GM20431 (cell line): ENCODE data around the gene ITGAD.

Experiments
- in situ Hi-C: fragments of 300-500 bp; cut with MseI, MboI; formaldehyde crosslinking; loops from one replicate; pipeline ENCODE4 v1.15.0; 2020; ENCODE audit warnings: low sequenced_read_pairs; ENCODE audit not compliant: unreplicated experiment

ITGAD gene

DNA sequence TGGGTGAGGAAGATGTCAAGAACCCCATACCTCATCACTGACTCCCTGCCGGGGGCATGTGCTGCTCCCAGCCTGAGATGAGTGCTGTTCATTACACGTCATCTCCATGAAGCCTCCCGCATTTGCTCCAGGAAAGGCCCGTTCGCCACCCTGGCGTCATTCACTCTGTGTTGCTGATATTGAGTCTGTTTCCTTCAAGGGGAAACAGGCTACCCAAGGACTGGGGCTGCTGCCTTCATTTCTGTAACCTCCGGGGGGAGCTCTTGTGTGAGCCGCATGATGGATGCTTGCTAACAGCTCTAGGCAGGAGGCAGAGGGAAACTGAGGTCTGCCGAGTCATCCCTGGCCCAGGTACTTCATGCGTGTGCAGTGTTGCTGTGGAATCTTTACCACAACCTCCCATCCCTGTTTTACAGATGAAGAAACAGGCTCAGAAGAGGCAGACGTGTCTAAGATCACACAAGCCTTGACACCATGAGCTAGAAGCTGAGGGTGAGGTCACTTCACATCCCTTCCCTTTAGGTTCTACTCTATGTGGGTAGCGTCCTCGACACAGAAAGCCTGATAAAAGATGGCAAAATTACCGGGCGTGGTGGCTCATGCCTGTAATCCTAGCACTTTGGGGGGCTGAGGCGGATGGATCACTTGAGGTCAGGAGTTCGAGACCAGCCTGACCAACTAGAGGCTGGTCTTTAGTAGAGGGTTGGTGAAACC, 62.6 kb downstream of the ITGAD start:
- in situ Hi-C loops = no loop called here

DNA sequence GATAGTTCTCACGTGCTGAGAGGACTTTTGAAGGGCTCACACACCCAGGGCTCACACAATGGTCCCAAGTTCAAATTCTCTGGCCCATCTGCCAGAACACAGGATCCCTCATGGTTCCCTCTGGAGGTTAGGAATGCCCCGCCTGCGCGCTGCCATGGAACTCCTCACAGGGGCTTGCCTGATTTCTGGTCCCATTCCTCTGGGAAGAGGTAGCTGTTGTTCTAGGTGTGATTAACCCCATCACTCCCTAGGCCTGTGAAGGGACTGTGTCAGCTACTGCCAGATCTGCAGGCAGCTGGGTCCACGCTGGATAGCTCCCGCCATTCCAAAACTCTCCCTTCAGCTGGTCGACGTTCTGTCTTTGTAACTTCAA, 63.8 kb downstream of the ITGAD start:
- in situ Hi-C loops = no loop called here

DNA sequence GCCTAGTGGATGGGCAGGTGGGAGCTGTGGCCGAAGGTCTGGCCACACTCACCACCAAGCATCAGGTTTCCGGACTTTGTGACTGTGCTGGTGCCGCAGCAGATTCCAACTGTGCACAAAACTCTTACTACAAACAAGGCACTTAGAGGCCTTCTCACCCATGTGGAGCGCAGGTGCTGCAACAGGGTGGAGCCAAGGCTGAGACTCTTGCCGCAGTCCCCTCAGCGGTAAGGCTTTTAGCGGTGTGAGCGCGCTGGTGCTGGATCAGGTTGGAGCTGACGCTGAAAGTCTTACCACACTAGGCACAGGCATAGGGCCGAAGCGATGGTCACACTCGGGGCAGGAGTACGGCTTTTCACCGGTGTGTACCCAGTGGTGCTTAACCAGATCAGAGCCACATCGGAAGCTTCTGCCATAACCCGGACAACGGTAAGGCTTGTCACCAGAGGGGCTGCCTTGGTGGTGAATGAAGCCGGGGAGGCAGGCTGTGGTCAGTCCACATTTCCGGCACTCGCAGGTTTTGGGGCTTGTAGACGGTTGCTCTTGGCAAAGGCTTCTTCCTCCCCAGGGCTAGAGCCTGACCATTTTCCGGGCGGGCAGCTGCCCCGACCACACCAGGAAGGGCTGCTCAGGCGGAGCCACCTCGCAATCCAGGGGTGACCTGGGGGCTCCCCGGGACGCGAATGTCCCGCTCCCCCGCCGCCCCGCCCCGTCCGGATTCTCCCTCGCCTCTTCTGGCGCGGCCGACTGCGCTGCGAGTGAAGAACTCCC, 65.1 kb downstream of the ITGAD start:
- in situ Hi-C loops = no loop called here

DNA sequence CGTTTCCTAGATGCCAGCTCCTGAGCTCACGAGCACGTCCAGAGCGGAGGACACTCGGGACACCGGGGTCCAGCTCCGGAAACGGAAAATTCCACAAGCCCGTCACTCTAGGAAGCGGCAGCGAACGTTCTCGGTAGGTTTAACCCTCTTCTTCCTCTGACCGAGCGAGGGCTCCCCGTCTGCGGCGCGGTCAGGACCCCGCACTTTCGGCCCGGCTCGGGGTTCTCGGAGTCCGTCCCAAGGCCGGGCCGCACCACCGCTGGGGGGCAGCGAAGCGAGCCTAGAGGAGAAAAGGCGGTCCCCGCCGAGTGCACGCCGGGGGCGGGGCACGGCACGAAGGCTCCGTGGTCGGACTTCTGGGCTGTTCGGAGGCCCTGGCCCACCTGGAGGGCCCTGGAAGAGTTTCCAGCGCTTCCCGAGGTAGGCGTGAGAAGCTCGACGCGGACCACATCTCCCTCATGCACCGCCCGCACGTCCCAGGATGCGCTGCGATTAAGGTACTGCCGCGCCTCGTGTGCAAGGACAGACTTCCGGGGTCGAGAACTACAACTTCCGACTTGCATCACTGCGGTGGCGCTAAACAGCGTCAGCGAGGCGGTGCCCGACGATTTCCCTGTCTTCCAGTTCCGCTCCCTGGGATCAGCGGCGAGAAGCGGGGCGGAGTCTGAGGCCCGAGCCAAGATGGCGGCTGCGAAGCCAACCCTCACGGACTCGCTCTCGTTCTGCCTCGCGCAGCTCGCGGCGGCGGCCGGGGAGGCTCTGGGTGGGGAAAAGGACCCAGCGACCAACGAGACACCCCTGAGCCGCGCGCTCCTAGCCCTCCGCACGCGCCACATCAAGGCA, 65.9 kb downstream of the ITGAD start, which contains the start of gene ARMC5:
ARMC5 (plus strand) TSS at position 658 of the 843 bp plus-strand sequence; CDS start at position 682, 24 bp downstream.
- in situ Hi-C loops = no loop called here

DNA sequence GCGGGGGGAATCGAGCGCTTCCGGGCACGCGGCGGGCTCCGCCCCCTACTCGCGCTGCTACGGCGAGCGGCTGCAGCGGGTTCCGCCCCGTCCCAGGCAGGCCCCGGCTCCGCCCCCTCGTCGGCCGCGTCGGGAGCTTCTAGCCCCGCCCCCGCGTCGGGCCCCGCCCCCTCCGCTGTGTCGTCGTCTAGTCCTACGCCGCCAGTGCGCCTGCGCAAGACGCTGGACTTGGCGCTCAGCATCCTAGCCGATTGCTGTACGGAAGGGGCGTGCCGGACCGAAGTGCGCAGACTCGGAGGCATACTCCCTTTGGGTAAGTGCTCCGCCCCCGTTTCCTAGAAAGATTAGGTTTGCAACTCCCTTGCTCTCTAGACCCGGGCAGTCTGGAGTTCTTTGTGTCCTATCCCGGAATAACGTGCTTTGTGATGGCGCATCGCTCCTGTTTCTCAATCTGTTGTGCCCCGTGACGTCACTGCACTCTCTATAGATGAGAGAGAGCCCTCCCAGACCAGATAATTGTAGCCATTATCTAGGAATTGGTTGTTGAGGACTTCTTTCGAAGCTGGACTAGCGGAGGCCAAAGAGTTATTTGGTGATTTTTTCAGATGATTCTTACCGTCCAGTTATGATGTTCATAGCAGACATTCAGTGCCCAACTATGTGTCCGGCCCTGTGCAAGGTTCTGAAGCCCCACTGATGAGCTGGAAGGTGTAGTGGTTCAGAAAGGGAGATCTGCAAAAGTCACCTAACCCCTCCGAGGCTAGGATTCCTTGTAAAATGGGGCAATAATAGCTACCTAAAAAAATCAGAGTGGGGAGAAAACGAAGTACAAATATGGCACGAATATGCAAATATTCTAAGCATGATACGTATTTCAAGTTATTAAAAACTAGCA, 66.8 kb downstream of the ITGAD start:
- in situ Hi-C loops = no loop called here

DNA sequence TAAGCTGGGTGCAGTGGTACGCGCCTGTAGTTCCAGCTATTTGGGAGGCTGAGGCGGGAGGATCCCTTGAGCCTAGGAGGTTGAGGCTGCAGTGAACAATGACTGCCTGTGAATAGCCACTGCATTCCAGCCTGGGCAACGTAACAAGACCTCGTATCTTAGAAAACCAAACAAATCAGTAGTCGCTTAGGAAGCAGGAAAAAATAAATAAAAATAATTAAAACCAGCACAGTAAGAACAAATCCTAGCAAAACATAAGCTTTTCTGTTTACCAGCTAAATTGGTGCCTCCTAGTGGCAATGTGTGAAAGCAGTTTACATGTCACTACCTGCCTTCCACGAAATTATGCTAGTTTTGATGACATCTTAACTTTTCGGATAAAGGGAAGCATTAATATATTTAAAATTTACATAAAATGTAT, 67.5 kb downstream of the ITGAD start:
- in situ Hi-C loops = no loop called here

DNA sequence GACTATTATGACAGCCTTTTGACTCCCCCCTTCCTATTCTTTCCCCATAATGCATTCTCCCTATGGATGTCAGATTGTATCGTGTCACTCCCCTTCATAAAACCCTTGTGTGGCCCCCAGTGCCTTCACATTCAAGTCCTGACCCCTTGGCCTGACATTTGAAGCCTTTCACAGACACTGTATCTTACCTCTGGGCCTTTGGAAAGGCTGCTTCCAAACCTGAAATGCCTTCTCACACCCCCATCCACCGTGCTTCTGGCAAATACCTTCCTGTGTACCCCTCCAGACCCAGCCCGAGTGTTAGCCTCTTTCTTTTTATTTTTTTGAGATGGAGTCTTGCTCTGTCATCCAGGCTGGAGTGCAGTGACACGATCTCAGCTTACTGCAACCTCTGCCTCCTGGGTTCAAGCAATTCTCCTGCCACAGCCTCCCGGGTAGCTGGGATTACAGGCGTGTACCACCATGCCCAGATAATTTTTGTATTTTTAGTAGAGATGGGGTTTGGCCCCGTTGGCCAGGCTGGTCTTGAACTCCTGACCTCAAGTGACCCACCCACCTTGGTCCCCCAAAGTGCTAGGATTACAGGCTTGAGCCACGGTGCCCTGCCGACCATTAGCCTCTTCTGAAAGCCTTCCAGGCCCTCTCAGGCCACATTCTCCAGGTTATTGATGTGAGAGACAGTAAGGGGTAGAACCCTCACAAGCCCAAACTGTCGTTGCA, 68.2 kb downstream of the ITGAD start:
- in situ Hi-C loops = no loop called here

DNA sequence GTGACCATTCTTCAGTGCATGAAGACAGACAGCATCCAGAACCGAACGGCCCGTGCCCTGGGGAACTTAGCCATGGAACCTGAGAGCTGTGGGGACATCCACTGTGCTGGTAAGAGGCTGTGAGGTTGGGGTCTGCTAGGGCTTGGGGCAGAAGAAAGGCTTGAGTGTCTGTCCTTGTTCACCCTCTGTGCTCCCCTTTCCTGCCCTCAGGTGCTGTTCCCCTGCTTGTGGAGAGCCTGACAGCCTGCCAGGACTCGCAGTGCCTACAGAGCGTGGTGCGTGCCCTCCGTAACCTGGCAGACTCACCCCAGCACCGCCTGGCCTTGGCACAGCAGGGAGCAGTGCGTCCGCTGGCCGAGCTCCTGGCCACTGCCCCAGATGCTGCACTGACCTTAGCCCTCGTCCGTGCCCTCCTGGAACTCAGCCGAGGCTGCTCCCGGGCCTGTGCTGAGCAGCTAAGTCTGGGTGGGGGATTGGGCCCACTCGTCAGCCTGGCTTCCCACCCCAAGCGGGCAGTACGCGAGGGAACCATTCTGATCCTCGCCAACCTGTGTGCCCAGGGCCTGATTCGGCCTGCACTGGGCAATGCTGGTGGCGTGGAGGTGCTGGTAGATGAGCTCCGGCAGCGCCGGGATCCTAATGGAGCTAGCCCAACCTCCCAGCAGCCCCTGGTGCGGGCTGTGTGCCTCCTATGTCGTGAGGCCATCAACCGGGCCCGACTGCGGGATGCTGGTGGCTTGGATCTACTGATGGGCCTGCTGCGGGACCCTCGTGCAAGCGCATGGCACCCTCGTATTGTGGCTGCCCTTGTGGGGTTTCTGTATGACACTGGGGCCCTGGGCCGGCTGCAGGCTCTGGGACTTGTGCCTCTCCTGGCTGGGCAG, 69.0 kb downstream of the ITGAD start:
- in situ Hi-C loops = no loop called here

DNA sequence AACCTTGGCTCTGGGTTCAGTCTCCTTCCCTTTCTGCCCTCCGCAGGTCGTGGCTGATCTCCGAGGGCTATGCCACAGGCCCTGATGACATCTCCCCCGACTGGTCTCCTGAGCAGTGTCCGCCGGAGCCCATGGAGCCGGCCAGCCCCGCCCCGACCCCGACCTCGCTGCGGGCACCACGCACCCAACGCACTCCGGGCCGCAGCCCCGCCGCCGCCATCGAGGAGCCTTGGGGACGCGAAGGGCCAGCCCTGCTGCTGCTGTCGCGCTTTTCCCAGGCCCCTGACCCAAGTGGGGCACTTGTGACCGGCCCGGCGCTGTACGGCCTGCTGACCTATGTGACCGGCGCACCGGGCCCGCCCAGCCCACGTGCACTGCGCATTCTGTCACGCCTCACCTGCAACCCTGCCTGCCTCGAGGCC, 71.2 kb downstream of the ITGAD start:
- in situ Hi-C loops = no loop called here

DNA sequence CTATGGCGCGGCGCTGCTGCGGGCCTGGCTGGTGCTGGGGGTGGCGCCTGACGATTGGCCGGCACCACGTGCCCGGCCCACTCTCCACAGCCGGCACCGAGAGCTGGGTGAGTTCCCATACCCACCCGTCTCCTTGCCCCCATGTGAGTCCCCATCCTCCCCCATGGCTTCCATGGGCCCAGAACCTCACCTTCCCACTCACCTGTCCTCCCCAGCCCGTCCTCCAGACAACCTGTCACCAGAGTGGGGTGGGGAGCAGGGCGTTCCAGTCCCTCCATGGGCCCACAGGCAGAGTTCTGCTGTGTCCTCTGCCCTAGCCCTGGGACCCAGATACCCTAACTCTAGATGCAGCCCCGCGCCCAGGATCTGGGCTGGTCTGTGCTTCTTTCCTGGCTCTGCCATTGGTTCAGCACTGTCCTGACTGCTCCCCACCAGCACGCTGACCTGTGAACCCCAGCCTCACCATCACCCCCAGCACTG, 71.7 kb downstream of the ITGAD start:
- in situ Hi-C loops = no loop called here

DNA sequence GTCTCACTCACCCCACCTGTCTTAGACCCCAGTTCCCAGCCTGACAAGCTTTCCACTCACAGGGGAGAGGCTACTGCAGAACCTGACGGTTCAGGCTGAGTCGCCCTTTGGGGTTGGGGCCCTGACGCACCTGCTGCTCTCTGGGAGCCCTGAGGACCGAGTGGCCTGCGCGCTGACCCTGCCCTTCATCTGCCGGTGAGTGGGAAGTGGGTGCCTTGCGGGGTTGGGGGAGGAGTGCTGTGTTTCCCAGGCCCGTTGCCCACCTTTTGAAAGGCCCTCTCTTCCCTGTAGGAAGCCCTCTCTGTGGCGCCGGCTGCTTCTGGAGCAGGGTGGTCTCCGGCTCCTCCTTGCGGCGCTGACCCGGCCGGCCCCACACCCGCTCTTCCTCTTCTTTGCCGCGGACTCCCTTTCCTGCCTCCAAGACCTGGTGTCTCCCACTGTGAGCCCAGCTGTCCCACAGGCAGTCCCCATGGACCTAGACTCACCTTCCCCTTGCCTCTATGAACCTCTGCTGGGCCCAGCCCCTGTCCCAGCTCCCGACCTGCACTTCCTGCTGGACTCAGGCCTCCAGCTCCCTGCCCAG, 72.7 kb downstream of the ITGAD start:
- in situ Hi-C loops = no loop called here

DNA sequence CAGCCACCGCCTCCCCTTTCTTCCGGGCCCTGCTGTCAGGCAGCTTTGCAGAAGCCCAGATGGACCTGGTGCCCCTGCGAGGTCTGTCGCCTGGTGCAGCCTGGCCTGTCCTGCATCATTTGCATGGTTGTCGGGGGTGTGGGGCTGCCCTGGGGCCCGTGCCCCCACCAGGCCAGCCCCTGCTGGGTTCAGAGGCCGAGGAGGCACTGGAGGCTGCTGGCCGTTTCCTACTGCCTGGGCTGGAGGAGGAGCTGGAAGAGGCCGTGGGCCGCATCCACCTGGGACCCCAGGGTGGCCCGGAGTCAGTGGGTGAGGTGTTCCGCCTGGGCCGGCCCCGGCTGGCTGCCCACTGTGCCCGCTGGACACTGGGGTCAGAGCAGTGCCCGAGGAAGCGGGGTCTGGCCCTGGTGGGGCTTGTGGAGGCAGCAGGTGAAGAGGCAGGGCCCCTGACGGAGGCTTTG, 73.3 kb downstream of the ITGAD start:
- in situ Hi-C loops = no loop called here

DNA sequence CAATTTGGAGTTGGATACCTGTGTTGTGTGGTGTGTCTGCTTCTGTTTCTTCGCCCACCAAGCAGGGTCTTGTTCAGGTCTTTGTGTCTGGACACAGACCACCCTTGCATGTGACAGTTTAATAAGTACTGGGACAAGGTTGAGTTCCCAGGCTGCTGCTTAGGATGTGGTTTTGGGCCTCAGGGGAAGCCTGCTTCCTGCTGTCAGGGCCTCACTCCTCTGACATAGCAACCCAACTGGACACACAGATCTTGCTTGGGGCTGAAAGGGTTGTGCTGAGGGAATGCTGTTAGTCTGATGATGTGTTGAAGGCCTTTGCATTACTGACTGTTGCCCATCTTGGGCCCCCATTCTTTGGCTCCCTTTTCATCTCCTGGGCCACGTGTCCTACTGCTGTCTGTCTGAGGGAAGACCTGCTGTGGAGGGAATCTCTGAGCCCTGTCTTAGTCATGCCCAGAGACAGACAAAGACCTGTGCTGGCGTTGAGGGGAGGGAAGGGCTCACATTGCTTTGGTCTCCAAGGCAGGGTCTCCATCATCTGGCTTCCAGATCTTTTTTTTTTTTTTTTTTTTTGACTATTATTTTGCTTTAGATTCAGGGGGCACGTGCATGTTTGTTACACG, 74.1 kb downstream of the ITGAD start:
- in situ Hi-C loops = no loop called here

DNA sequence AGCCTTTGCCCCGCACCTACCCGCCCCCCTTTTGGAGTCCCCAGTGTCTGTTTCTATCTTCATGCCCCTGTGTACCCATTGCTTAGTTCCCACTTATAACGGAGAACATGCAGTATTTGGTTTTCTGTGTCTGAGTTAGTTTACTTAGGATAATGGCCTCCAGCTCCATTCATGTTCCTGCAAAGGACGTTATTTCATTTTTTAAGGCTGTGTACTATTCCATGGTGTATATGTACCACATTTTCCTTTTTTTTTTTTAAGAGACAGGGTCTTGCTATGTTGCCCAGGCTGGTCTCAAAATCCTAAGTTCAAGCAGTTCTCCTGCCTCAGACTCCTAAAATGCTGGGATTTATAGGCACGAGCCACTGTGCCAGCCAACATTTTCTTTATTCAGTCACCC, 74.7 kb downstream of the ITGAD start:
- in situ Hi-C loops = no loop called here

DNA sequence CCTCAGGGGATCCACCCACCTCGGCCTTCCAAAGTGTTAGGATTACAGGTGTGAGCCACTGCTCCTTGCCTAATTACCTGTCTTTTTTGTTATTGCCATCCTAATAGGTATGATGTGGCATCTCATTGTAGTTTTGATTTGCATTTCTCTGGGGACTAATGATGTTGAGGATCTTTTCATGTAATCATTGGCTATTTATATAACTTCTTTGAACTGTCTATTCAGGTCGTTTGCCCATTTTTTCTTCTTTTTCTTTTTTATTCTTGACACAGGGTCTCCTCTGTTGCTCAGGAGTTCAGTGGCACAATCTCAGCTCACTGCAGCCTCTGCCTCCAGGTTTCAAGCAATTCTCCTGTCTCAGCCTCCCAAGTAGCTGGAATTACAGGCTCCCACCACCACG, 77.5 kb downstream of the ITGAD start:
- in situ Hi-C loops = no loop called here

DNA sequence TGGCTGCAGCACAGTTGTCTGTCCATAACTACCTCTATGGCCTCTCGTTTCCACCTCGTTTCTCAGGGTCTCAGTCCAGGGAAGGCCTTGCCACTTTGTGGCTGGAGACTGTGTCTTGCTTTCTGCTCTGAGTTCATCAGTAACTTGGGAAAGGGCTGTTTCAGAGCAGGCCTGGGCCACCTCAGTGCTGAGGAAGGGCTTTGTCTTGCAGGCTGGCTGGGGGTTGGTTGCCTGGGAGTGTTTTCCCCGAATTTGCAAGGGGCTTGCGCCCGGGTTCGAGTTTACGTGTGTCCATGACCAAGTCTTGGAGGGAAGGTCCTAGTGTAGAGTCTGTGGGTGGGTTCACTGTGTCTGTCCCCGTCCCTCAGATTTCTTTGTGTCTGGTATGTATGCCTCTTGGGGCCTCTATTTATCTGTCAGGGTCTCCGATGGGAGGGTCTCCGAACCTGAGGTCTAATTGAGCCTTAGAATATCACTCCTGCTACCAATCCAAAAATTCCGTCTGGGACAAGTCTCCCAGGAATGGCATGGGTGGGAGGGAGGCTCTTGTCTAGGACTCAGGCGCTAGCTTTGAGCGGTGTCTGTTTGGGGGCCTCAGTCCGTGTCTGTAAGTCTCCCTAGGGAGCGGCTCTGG, 78.2 kb downstream of the ITGAD start:
- in situ Hi-C loops = no loop called here
